Left lung (tissue), 10 donors: ENCODE measurements around the gene CALML5. TPM values are rescaled to one million over a fixed set of nuclear protein-coding genes. Genes with fewer than 3 reads are reported as not detected.

ENCODE experiments used
- ATAC-seq: fragments of 200-7000 bp; cut with Tn5 transposase; one replicate; pipeline ENCODE4 v1.9.1; 2020; ENCODE audit warnings: moderate library complexity
- DNase-seq, 4 donors: peaks; one replicate each; pipeline ENCODE4 v3.0.0-alpha.2; 2013 to 2020
- H3K27ac ChIP-seq, 2 donors: fragments of 200-600 bp; sonication (generic) in 1 of 2; one replicate each; pipeline versions ENCODE4 v1.5.0 to v1.8.0; 2020 to 2021
- H3K27me3 ChIP-seq, 2 donors: fragments of 200-600 bp; sonication (generic) in 1 of 2; one replicate each; pipeline versions ENCODE4 v1.5.0 to v1.8.0; 2020 to 2021
- H3K36me3 ChIP-seq, 2 donors: fragments of 200-600 bp; sonication (generic) in 1 of 2; one replicate each; pipeline versions ENCODE4 v1.5.0 to v1.8.0; 2020 to 2021
- H3K4me1 ChIP-seq, 2 donors: fragments of 200-600 bp; one replicate each; pipeline ENCODE4 v1.8.0; 2021
- H3K4me3 ChIP-seq, 2 donors: fragments of 200-600 bp; sonication (generic) in 1 of 2; one replicate each; pipeline versions ENCODE4 v1.5.0 to v1.8.0; 2020 to 2021; ENCODE audit warnings: mild to moderate bottlenecking in 1 of 2
- H3K9me3 ChIP-seq, 2 donors: fragments of 200-600 bp; sonication (generic) in 1 of 2; one replicate each; pipeline versions ENCODE4 v1.5.0 to v1.8.0; 2020 to 2021
- CTCF ChIP-seq, 2 donors: fragments of 200-600 bp; sonication (generic) in 1 of 2; IDR thresholded peaks; one replicate each; pipeline versions ENCODE4 v1.5.0 to v1.8.0; 2021; ENCODE audit warnings: antibody characterized with exemption in 2 of 2
- intact Hi-C, 2 donors: fragments of 100-400 bp; cut with DNase I; formaldehyde crosslinking; loops; one replicate each; pipeline versions ENCODE4 v1.11.2 to v1.14.2; 2022
- polyA plus RNA-seq, 6 donors: library from polyadenylated mRNA; unstranded; fragments of 120-200 nt; gene quantifications; one replicate each; pipeline ENCODE4 v1.2.1, GENCODE V29; 2013; ENCODE audit not compliant: insufficient read length in 6 of 6
- total RNA-seq, 2 donors: library from RNA; stranded (reverse); fragmentation: NEBNext Ultra II Directional; extraction: Animal tissue kit (Norgen Biotek cat#: 25700); gene quantifications; one replicate each; pipeline ENCODE4 v1.2.1, GENCODE V29; 2021
- donor health status: DM: no; HTN: yes; CAD: no.
- donor health status: DM: no; HTN: no; CAD: no.

The CALML5 gene
- total and polyA plus RNA-seq, 8 donors = not detected

GRCh38 chr10:5468262-5469106, 30.9 kb downstream of the CALML5 start:
- Histone ChIP-seq H3K4me3 (no peak overlapping the region), H3K9me3 (no peaks in the 10 kb centered on the region), H3K27me3 (no peaks in the 10 kb centered on the region), H3K4me1 (peaks cover 0 to 6% of the 10 kb centered on the region in 2 donors), H3K36me3 (no peaks in the 10 kb centered on the region), H3K27ac (no peak overlapping the region)
- TF ChIP-seq CTCF (IDR thresholded peaks at IDR 0.05) = no peak
- ATAC-seq = no peak
- intact Hi-C loops = no loop called here
- DNase-seq = no peak

DNA sequence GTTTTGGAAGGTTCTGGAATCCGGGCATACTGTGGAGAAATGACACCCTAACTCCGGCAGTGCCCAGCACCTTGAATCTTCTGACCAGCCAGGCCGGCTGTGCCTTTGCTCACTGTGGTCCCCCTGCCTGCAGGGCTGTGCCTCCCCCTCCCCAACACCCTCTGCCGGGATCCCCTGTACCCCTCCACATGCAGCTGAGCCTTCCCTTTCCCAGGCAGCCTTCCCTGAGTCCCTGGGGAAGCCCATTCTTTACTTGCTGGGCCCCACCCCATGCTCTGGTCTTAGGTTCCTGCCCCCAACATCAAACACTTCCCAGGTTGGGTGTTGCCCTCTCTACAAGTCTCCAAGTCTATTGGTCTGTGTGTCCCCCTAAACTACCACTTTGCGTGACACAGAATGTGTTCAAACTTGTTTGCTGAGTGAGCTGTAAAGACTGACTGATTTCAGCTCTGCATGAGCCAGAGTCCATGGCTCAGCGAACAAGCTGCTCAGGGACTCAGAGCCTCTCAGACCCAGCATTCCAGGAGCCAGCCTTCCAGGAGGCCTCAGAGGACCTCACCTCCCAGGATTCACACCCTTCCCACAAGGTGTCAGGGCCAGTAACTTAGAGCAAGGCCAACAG, 31.6 kb downstream of the CALML5 start:
- H3K27ac ChIP-seq = peak overlapping the region in 1 of 2 donors; percentile 76
- peaks cover 0 to 6% of the 10 kb centered on the region in 2 donors for H3K4me1 ChIP-seq
- intact Hi-C loops = no loop called here
- no peaks in the 10 kb centered on the region for H3K36me3 ChIP-seq
- peak in 1 of 4 donors; percentile 68 for DNase-seq
- H3K9me3 ChIP-seq = no peaks in the 10 kb centered on the region
- H3K27me3 ChIP-seq = no peaks in the 10 kb centered on the region
- no peak for TF ChIP-seq CTCF (IDR thresholded peaks at IDR 0.05)
- H3K4me3 ChIP-seq = no peak overlapping the region
- ATAC-seq = peak; percentile 21

DNA sequence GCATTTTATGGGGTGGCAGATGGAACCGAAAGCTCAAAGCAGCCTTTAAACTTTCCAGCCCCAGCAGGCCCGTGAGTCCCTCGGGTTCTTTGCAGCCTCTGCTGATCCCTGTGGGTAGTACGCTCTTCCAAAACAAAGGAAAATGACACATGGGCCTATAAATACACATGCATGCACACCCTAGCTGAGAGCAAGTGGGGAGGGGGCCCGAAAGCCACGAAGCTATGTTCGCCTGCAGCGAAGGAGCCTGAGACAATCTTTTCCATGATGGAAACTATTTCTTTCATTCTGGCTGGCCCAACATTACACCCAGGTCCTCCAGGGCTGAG, 32.2 kb downstream of the CALML5 start:
- TF ChIP-seq CTCF (IDR thresholded peaks at IDR 0.05) = no peak
- intact Hi-C loops = no loop called here
- no peak for ATAC-seq

GRCh38 chr10:5466451-5467206, 32.7 kb downstream of the CALML5 start:
- Histone ChIP-seq H3K4me3 (no peak overlapping the region), H3K4me1 (peaks cover 0 to 13% of the 10 kb centered on the region in 2 donors), H3K36me3 (no peaks in the 10 kb centered on the region), H3K27me3 (no peaks in the 10 kb centered on the region), H3K9me3 (no peaks in the 10 kb centered on the region), H3K27ac (peak overlapping the region; percentile 41 to 76)
- DNase-seq = peak in 3 of 4 donors; percentile 57 to 91 (median 74)
- ATAC-seq = peak; percentile 87
- TF ChIP-seq CTCF (IDR thresholded peaks at IDR 0.05) = no peak
- intact Hi-C loops = no loop called here

More for the DNA sequence above, 32.2 kb downstream of the CALML5 start:
- H3K27me3 ChIP-seq = no peaks in the 10 kb centered on the region
- H3K4me1 ChIP-seq = peaks cover 0 to 9% of the 10 kb centered on the region in 2 donors
- peak overlapping the region in 1 of 2 donors; percentile 76 for H3K27ac ChIP-seq
- H3K36me3 ChIP-seq = no peaks in the 10 kb centered on the region
- H3K4me3 ChIP-seq = no peak overlapping the region
- H3K9me3 ChIP-seq = no peaks in the 10 kb centered on the region
- DNase-seq = no peak
